K562 (cell line): Measurements from ENCODE around the gene ZFP64.

ENCODE experiments used
- ATF7 ChIP-seq: fragments of 450-650 bp; IDR thresholded peaks from 2 replicates; pipeline ENCODE4 v1.7.1; 2014; ENCODE audit warnings: mild to moderate bottlenecking, moderate library complexity
- BRCA1 ChIP-seq, 2 experiments: fragments of 450-650 bp in 1 of 2; sonication (generic) in 1 of 2; formaldehyde crosslinking in 1 of 2; IDR thresholded peaks; 2 replicates each; pipeline versions ENCODE4 v1.5.0 to v1.6.1; 2017 to 2020; ENCODE audit warnings: mild to moderate bottlenecking in 1 of 2, missing genetic modification reagents in 1 of 2
- CBX5 ChIP-seq: IDR thresholded peaks from 2 replicates; pipeline ENCODE4 v1.6.1; 2014; ENCODE audit warnings: low read depth, borderline replicate concordance
- CEBPZ ChIP-seq: fragments of 150-350 bp; IDR thresholded peaks from 2 replicates; pipeline ENCODE4 v1.6.1; 2014; ENCODE audit warnings: low read depth, mild to moderate bottlenecking, low read length, borderline replicate concordance
- ETV6 ChIP-seq, 3 experiments: fragments of 150-350 bp in 1 of 3; sonication (generic) in 1 of 3; formaldehyde crosslinking in 1 of 3; IDR thresholded peaks; 2 replicates each; pipeline versions ENCODE4 v1.6.1 to v1.8.0; 2014 to 2022; ENCODE audit warnings: borderline replicate concordance in 2 of 3, low read depth in 2 of 3, antibody characterized with exemption in 1 of 3, low read length in 1 of 3, mild to moderate bottlenecking in 1 of 3, missing genetic modification reagents in 1 of 3
- PHF8 ChIP-seq: fragments of 200-600 bp; sonication (generic); IDR thresholded peaks from 2 replicates; pipeline ENCODE4 v1.6.1; 2012; ENCODE audit warnings: mixed run types, mild to moderate bottlenecking, inconsistent platforms, low read length, moderate library complexity, borderline replicate concordance
- RAD21 ChIP-seq, 2 experiments: fragments of 250-450 bp in 1 of 2; fragments of 450-650 bp in 1 of 2; sonication (Bioruptor Pico) in 1 of 2; formaldehyde crosslinking in 1 of 2; IDR thresholded peaks in 1 of 2; conservative IDR thresholded peaks in 1 of 2; 2 replicates each; pipeline versions ENCODE4 v1.4.0 to v1.8.0; 2020 to 2022; ENCODE audit warnings: mild to moderate bottlenecking in 2 of 2, moderate library complexity in 1 of 2
- THAP12 ChIP-seq: fragments of 250-450 bp; sonication (Bioruptor Pico); IDR thresholded peaks from 2 replicates; pipeline ENCODE4 v1.9.0; 2021; ENCODE audit warnings: mild to moderate bottlenecking, inconsistent platforms
- ZBTB11 ChIP-seq, 3 experiments: fragments of 200-800 bp in 1 of 3; fragments of 250-450 bp in 1 of 3; fragments of 450-650 bp in 1 of 3; sonication (Bioruptor Pico) in 1 of 3; sonication (Bioruptor generic) in 1 of 3; formaldehyde crosslinking in 1 of 3; IDR thresholded peaks; 2 replicates each; pipeline versions ENCODE4 v1.6.1 to v1.8.0; 2016 to 2022; ENCODE audit warnings: mild to moderate bottlenecking in 2 of 3, missing genetic modification characterization in 2 of 3, missing compliant biosample characterization in 1 of 3, moderate library complexity in 1 of 3
- ZHX1 ChIP-seq: fragments of 150-350 bp; conservative IDR thresholded peaks from 2 replicates; pipeline ENCODE4 v1.6.1; 2014; ENCODE audit warnings: low read length
- ZNF639 ChIP-seq, 2 experiments: fragments of 200-800 bp in 1 of 2; sonication (Bioruptor generic) in 1 of 2; sonication (generic) in 1 of 2; formaldehyde crosslinking in 1 of 2; IDR thresholded peaks in 1 of 2; conservative IDR thresholded peaks in 1 of 2; 2 replicates each; pipeline versions ENCODE4 v1.5.0 to v1.6.1; 2016 to 2020; ENCODE audit warnings: missing compliant biosample characterization in 1 of 2, missing genetic modification characterization in 1 of 2, missing genetic modification reagents in 1 of 2

- TF ChIP-seq ZHX1 (no peak), BRCA1 (IDR thresholded peaks at IDR 0.05) (no peak), BRCA1 (CRISPR knock-in tag; IDR thresholded peaks at IDR 0.05) (no peak), ATF7 (peak; percentile 85), THAP12 (CRISPR knock-in tag) (no peak), PHF8 (peak; percentile 79; the same call in 1 of the 2 replicates), CBX5 (no peak), ZBTB11 (CRISPR knock-in tag; IDR thresholded peaks at IDR 0.05) (no peak), CEBPZ (no peak), ETV6 (IDR thresholded peaks at IDR 0.05; ENCODE audit: borderline replicate concordance in 1 of 2, low read depth in 2 of 2, low read length in 1 of 2) (no peak), ETV6 (CRISPR knock-in tag; IDR thresholded peaks at IDR 0.05; ENCODE audit: borderline replicate concordance) (no peak), RAD21 (CRISPR knock-in tag; conservative IDR thresholded peaks at IDR 0.05 in 1 of 2, IDR thresholded peaks at IDR 0.05 in 1 of 2) (no peak), ZNF639 (CRISPR knock-in tag; conservative IDR thresholded peaks at IDR 0.05 in 1 of 2, IDR thresholded peaks at IDR 0.05 in 1 of 2) (no peak)
These were observed 18.7 kb upstream of the ZFP64 start for GRCh38 chr20:52210037-52210990.
